ENCODE data around the gene DENND1A.

GRCh38 chr9:123470121-123470782, 459.7 kb downstream of the DENND1A start:
- TF ChIP-seq FOXM1 (IDR thresholded peaks at IDR 0.05; ENCODE audit: borderline replicate concordance) (no peak), NFRKB (IDR thresholded peaks at IDR 0.05) (no peak), SP1 (IDR thresholded peaks at IDR 0.05) (no peak), SUZ12 (IDR thresholded peaks at IDR 0.05) (no peak), BHLHE40 (IDR thresholded peaks at IDR 0.05; ENCODE audit: borderline replicate concordance) (no peak), ELF4 (IDR thresholded peaks at IDR 0.05) (no peak), LEF1 (IDR thresholded peaks at IDR 0.05; ENCODE audit: borderline replicate concordance) (no peak), CTBP1 (IDR thresholded peaks at IDR 0.05; ENCODE audit: borderline replicate concordance) (no peak), L3MBTL2 (conservative IDR thresholded peaks at IDR 0.05) (no peak), FOXK2 (IDR thresholded peaks at IDR 0.05) (no peak), ARNT (IDR thresholded peaks at IDR 0.05) (no peak), FOXA1 (IDR thresholded peaks at IDR 0.05) (no peak), HDGF (IDR thresholded peaks at IDR 0.05; ENCODE audit: borderline replicate concordance) (no peak)
- TF ChIP-seq, protein P1, sequence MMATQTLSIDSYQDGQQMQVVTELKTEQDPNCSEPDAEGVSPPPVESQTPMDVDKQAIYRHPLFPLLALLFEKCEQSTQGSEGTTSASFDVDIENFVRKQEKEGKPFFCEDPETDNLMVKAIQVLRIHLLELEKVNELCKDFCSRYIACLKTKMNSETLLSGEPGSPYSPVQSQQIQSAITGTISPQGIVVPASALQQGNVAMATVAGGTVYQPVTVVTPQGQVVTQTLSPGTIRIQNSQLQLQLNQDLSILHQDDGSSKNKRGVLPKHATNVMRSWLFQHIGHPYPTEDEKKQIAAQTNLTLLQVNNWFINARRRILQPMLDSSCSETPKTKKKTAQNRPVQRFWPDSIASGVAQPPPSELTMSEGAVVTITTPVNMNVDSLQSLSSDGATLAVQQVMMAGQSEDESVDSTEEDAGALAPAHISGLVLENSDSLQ (IDR thresholded peaks at IDR 0.05) = no peak

All from HEK293T (cell line).